ENCODE measurements around the gene NRXN3. TPM values are rescaled to one million over a fixed set of nuclear protein-coding genes. Genes with fewer than 3 reads are reported as not detected.

The NRXN3 gene
- total and polyA plus RNA-seq, 2 donors (not counting 1 experiment from before 2014, with no cell fraction given) = not detected

GRCh38 chr14:78611796-78612571 lies 441.8 kb downstream of the NRXN3 start:
- CTCF ChIA-PET = no interaction called here
- Mint-ChIP-seq H3K4me3 (no peak overlapping the region), H3K27ac (no peak overlapping the region), H3K9me3 (ENCODE audit: insufficient read depth) (no peaks in the 10 kb centered on the region), H3K27me3 (peaks cover 9% of the 10 kb centered on the region), H3K4me1 (no peaks in the 10 kb centered on the region)
- DNase-seq (no peak), ATAC-seq (ENCODE audit: low read depth) (no peak)
- no peak overlapping the region for H3K4me2 ChIP-seq (replicated peaks; ENCODE audit: low read depth, low read length, poor library complexity, severe bottlenecking)
- intact Hi-C loops (cut with micrococcal nuclease) = no loop called here
- H3K27me3 ChIP-seq (replicated peaks in 1 of 4; ENCODE audit: control extremely low read depth in 1 of 4, control insufficient read depth in 3 of 4, insufficient read depth in 4 of 4, low read length in 3 of 4) = no peaks in the 10 kb centered on the region
- H3K36me3 ChIP-seq (replicated peaks in 1 of 2; ENCODE audit: control extremely low read depth in 1 of 2, control insufficient read depth in 1 of 2, extremely low read depth in 1 of 2, insufficient read depth in 2 of 2, low read length in 1 of 2) = no peaks in the 10 kb centered on the region
- no peak overlapping the region for H3K27ac ChIP-seq (ENCODE audit: low read length in 2 of 2)
- 43% methylated on average over 1 of the region's 3 CpGs for WGBS (ENCODE audit: insufficient coverage)
- H2AFZ ChIP-seq (ENCODE audit: insufficient read depth, low read depth, low read length, poor library complexity, severe bottlenecking) = no peak overlapping the region
- peaks cover 0 to 3% (median 0%) of the 10 kb centered on the region in 3 donors for H3K9me3 ChIP-seq (ENCODE audit: control extremely low read depth in 1 of 3, control insufficient read depth in 2 of 3, insufficient read depth in 1 of 3, low read length in 2 of 3)
- no peaks in the 10 kb centered on the region for H3K79me2 ChIP-seq (ENCODE audit: control insufficient read depth, insufficient read depth, low read length)
- no peaks in the 10 kb centered on the region for H4K20me1 ChIP-seq (ENCODE audit: control insufficient read depth, insufficient read depth, low read length, poor library complexity, severe bottlenecking)
- H3K4me1 ChIP-seq (ENCODE audit: control insufficient read depth in 2 of 2, insufficient read depth in 2 of 2, low read length in 2 of 2) = no peaks in the 10 kb centered on the region
- POLR2A ChIA-PET = no interaction called here
- TF ChIP-seq CTCF (IDR thresholded peaks at IDR 0.05) = no peak
- H3K4me3 ChIP-seq (ENCODE audit: control extremely low read depth in 1 of 5, extremely low read depth in 1 of 5, insufficient read depth in 1 of 5, low read depth in 2 of 5, low read length in 4 of 5) = no peak overlapping the region
- no peak overlapping the region for H3K9ac ChIP-seq (ENCODE audit: low read length)

GRCh38 chr14:78612666-78613065 lies 442.5 kb downstream of the NRXN3 start:
- ChIA-PET POLR2A (no interaction called here), CTCF (no interaction called here)
- Histone ChIP-seq H3K36me3 (replicated peaks in 1 of 2; ENCODE audit: control extremely low read depth in 1 of 2, control insufficient read depth in 1 of 2, extremely low read depth in 1 of 2, insufficient read depth in 2 of 2, low read length in 1 of 2) (no peaks in the 10 kb centered on the region), H3K9me3 (ENCODE audit: control extremely low read depth in 1 of 3, control insufficient read depth in 2 of 3, insufficient read depth in 1 of 3, low read length in 2 of 3) (peaks cover 0 to 3% (median 0%) of the 10 kb centered on the region in 3 donors), H3K9ac (ENCODE audit: low read length) (no peak overlapping the region), H3K4me3 (ENCODE audit: control extremely low read depth in 1 of 5, extremely low read depth in 1 of 5, insufficient read depth in 1 of 5, low read depth in 2 of 5, low read length in 4 of 5) (no peak overlapping the region), H3K79me2 (ENCODE audit: control insufficient read depth, insufficient read depth, low read length) (no peaks in the 10 kb centered on the region), H4K20me1 (ENCODE audit: control insufficient read depth, insufficient read depth, low read length, poor library complexity, severe bottlenecking) (no peaks in the 10 kb centered on the region), H3K27ac (ENCODE audit: low read length in 2 of 2) (no peak overlapping the region), H2AFZ (ENCODE audit: insufficient read depth, low read depth, low read length, poor library complexity, severe bottlenecking) (no peak overlapping the region), H3K27me3 (replicated peaks in 1 of 4; ENCODE audit: control extremely low read depth in 1 of 4, control insufficient read depth in 3 of 4, insufficient read depth in 4 of 4, low read length in 3 of 4) (no peaks in the 10 kb centered on the region), H3K4me1 (ENCODE audit: control insufficient read depth in 2 of 2, insufficient read depth in 2 of 2, low read length in 2 of 2) (no peaks in the 10 kb centered on the region), H3K4me2 (replicated peaks; ENCODE audit: low read depth, low read length, poor library complexity, severe bottlenecking) (no peak overlapping the region)
- Mint-ChIP-seq H3K27me3 (peaks cover 6% of the 10 kb centered on the region), H3K4me1 (no peaks in the 10 kb centered on the region), H3K27ac (no peak overlapping the region), H3K9me3 (ENCODE audit: insufficient read depth) (no peaks in the 10 kb centered on the region), H3K4me3 (no peak overlapping the region)
- no peak for TF ChIP-seq EZH2 (IDR thresholded peaks at IDR 0.05; ENCODE audit: borderline replicate concordance, insufficient read depth, low read depth, low read length, poor library complexity, severe bottlenecking)
- DNase-seq = no peak
- intact Hi-C loops (cut with micrococcal nuclease) = no loop called here
- 83% methylated on average over 1 of the region's 1 CpG for WGBS (ENCODE audit: insufficient coverage)
- no peak for ATAC-seq (ENCODE audit: low read depth)
